ENCODE data around the gene TBCC. TPM values are rescaled to one million over a fixed set of nuclear protein-coding genes. Genes with fewer than 3 reads are reported as not detected.
"Not testable (repeated sequence)": the region's sequence is repeated elsewhere in the genome, so short reads cannot be mapped to it uniquely, and the experiment has no call there.

The TBCC gene
- total and polyA plus RNA-seq, 4 donors = 21.6 to 38.0 (median 22.1) TPM

- Histone ChIP-seq H3K36me3 (ENCODE audit: control insufficient read depth in 4 of 4, insufficient read depth in 4 of 4, low read length in 4 of 4) (no peaks in the 10 kb centered on the region), H3K27ac (ENCODE audit: low read depth in 1 of 2, low read length in 1 of 2) (no peak overlapping the region), H3K9me3 (ENCODE audit: control insufficient read depth in 4 of 4, insufficient read depth in 3 of 4, low read length in 3 of 4) (no peaks in the 10 kb centered on the region), H3K4me1 (ENCODE audit: control insufficient read depth in 5 of 5, insufficient read depth in 5 of 5, low read length in 5 of 5) (peaks cover 0 to 1% (median 0%) of the 10 kb centered on the region in 5 donors), H3K9ac (ENCODE audit: insufficient read depth in 1 of 2, low read length in 2 of 2) (no peak overlapping the region), H3K4me3 (no peak overlapping the region), H3K27me3 (ENCODE audit: control insufficient read depth in 3 of 3, insufficient read depth in 3 of 3, low read length in 2 of 3) (no peaks in the 10 kb centered on the region)
- no peak for ATAC-seq (ENCODE audit: insufficient read depth, low FRiP score)
- TF ChIP-seq CTCF (IDR thresholded peaks at IDR 0.05; ENCODE audit: control extremely low read depth, extremely low read depth) = no peak
- DNase-seq = no peak
- WGBS, 2 donors = 91 to 94% methylated on average over 3 of the region's 3 CpGs
These were observed 9.9 kb downstream of the TBCC start for GRCh38 chr6:42735976-42736375.

GRCh38 chr6:42733867-42734481 lies 11.9 kb downstream of the TBCC start:
- not testable (repeated sequence) for H3K4me3 ChIP-seq; H3K4me1 ChIP-seq (ENCODE audit: control insufficient read depth in 5 of 5, insufficient read depth in 5 of 5, low read length in 5 of 5); H3K9me3 ChIP-seq (ENCODE audit: control insufficient read depth in 4 of 4, insufficient read depth in 3 of 4, low read length in 3 of 4); H3K36me3 ChIP-seq (ENCODE audit: control insufficient read depth in 4 of 4, insufficient read depth in 4 of 4, low read length in 4 of 4); ATAC-seq (ENCODE audit: insufficient read depth, low FRiP score); H3K27me3 ChIP-seq (ENCODE audit: control insufficient read depth in 3 of 3, insufficient read depth in 3 of 3, low read length in 2 of 3); H3K9ac ChIP-seq (ENCODE audit: insufficient read depth in 1 of 2, low read length in 2 of 2); H3K27ac ChIP-seq (ENCODE audit: low read depth in 1 of 2, low read length in 1 of 2)
- 65 to 78% methylated on average over 13 of the region's 13 CpGs for WGBS, 2 donors
- peak in 1 of 3 donors; percentile 45 for DNase-seq

GRCh38 chr6:42729731-42730130 lies 16.2 kb downstream of the TBCC start:
- Histone ChIP-seq H3K9ac (ENCODE audit: insufficient read depth in 1 of 2, low read length in 2 of 2) (no peak overlapping the region), H3K4me3 (no peak overlapping the region), H3K36me3 (ENCODE audit: control insufficient read depth in 4 of 4, insufficient read depth in 4 of 4, low read length in 4 of 4) (no peaks in the 10 kb centered on the region), H3K27me3 (ENCODE audit: control insufficient read depth in 3 of 3, insufficient read depth in 3 of 3, low read length in 2 of 3) (no peaks in the 10 kb centered on the region), H3K27ac (ENCODE audit: low read depth in 1 of 2, low read length in 1 of 2) (no peak overlapping the region), H3K9me3 (ENCODE audit: control insufficient read depth in 4 of 4, insufficient read depth in 3 of 4, low read length in 3 of 4) (no peaks in the 10 kb centered on the region), H3K4me1 (ENCODE audit: control insufficient read depth in 5 of 5, insufficient read depth in 5 of 5, low read length in 5 of 5) (peaks cover 0 to 6% (median 3%) of the 10 kb centered on the region in 5 donors)
- WGBS, 2 donors = 58 to 71% methylated on average over 1 to 2 of the region's 3 CpGs
- no peak for ATAC-seq (ENCODE audit: insufficient read depth, low FRiP score)
- no peak for DNase-seq
- no peak for TF ChIP-seq CTCF (IDR thresholded peaks at IDR 0.05; ENCODE audit: control extremely low read depth, extremely low read depth)

- DNase-seq (peak in 2 of 3 donors; percentile 40 to 45), ATAC-seq (ENCODE audit: insufficient read depth, low FRiP score) (no peak)
- Histone ChIP-seq H3K36me3 (ENCODE audit: control insufficient read depth in 4 of 4, insufficient read depth in 4 of 4, low read length in 4 of 4) (peaks cover 0 to 2% (median 0%) of the 10 kb centered on the region in 4 donors), H3K9ac (ENCODE audit: insufficient read depth in 1 of 2, low read length in 2 of 2) (peak overlapping the region in 1 of 2 donors; percentile 94), H3K27ac (ENCODE audit: low read depth in 1 of 2, low read length in 1 of 2) (peak overlapping the region in 1 of 2 donors; percentile 76), H3K4me1 (ENCODE audit: control insufficient read depth in 5 of 5, insufficient read depth in 5 of 5, low read length in 5 of 5) (peaks cover 0 to 5% (median 3%) of the 10 kb centered on the region in 5 donors), H3K27me3 (ENCODE audit: control insufficient read depth in 3 of 3, insufficient read depth in 3 of 3, low read length in 2 of 3) (no peaks in the 10 kb centered on the region), H3K9me3 (ENCODE audit: control insufficient read depth in 4 of 4, insufficient read depth in 3 of 4, low read length in 3 of 4) (no peaks in the 10 kb centered on the region), H3K4me3 (no peak overlapping the region)
- 76 to 85% methylated on average over 22 of the region's 22 CpGs for whole genome bisulfite sequencing, 2 donors
- no peak for TF ChIP-seq CTCF (IDR thresholded peaks at IDR 0.05; ENCODE audit: control extremely low read depth, extremely low read depth)
These were observed 18.3 kb downstream of the TBCC start for GRCh38 chr6:42727627-42728026.

Measured in lung (tissue), 12 donors.